Measurements from ENCODE around the gene THAP7.
"Not testable (repeated sequence)": the region's sequence is repeated elsewhere in the genome, so short reads cannot be mapped to it uniquely, and the experiment has no call there.

DNA sequence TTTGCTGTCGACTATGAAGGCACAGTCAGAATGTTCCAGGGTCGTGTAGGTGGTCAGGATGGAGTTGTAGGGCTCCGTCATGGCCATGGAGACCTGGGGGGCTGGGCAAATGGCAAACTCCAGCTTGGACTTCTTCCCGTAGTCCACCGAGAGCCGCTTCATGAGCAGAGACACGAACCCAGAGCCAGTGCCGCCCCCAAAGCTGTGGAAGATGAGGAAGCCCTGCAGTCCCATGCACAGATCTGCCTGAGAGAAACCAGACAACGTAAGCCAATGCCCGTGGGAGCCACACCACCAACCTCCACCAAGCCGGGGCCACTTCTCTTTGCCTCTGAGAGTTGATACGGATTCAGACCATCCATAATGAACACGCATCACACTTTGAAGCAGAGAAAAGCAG is 7.3 kb upstream of the THAP7 start:
- TF ChIP-seq, protein P1, sequence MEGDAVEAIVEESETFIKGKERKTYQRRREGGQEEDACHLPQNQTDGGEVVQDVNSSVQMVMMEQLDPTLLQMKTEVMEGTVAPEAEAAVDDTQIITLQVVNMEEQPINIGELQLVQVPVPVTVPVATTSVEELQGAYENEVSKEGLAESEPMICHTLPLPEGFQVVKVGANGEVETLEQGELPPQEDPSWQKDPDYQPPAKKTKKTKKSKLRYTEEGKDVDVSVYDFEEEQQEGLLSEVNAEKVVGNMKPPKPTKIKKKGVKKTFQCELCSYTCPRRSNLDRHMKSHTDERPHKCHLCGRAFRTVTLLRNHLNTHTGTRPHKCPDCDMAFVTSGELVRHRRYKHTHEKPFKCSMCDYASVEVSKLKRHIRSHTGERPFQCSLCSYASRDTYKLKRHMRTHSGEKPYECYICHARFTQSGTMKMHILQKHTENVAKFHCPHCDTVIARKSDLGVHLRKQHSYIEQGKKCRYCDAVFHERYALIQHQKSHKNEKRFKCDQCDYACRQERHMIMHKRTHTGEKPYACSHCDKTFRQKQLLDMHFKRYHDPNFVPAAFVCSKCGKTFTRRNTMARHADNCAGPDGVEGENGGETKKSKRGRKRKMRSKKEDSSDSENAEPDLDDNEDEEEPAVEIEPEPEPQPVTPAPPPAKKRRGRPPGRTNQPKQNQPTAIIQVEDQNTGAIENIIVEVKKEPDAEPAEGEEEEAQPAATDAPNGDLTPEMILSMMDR (IDR thresholded peaks at IDR 0.05) = not testable (repeated sequence)
- TF ChIP-seq POLR2A (IDR thresholded peaks at IDR 0.05) = not testable (repeated sequence)

Measured in adrenal gland (tissue), 5 donors.